GM18951 (cell line): Measurements from ENCODE around the gene RPS10.

ENCODE experiments used
- POLR2A ChIP-seq: IDR thresholded peaks from 4 replicates; pipeline ENCODE4 v1.6.1; 2011; ENCODE audit warnings: mild to moderate bottlenecking; ENCODE audit not compliant: insufficient read length, insufficient read depth; ENCODE audit errors: extremely low read depth
- in situ Hi-C: fragments of 300-500 bp; cut with MboI; formaldehyde crosslinking; loops from one replicate; pipeline ENCODE4 v1.12.0; 2022; ENCODE audit warnings: low sequenced_read_pairs, mixed read lengths, inconsistent platforms; ENCODE audit not compliant: unreplicated experiment

RPS10 gene

GRCh38 chr6:34462010-34462409 lies 36.1 kb upstream of the RPS10 start:
- in situ Hi-C loops, result loop anchor here (10.0 kb wide), 1 partner anchor 143 kb away; no protein-coding TSS in a partner anchor
- no peak for TF ChIP-seq POLR2A

GRCh38 chr6:34460796-34461507 lies 35.1 kb upstream of the RPS10 start:
- in situ Hi-C loops, result loop anchor here (10.0 kb wide), 1 partner anchor 144 kb away; no protein-coding TSS in a partner anchor
- TF ChIP-seq POLR2A, result no peak

- in situ Hi-C loops, result loop anchor here (10.0 kb wide), 1 partner anchor 145 kb away; no protein-coding TSS in a partner anchor
- TF ChIP-seq POLR2A, result no peak
These were observed 34.2 kb upstream of the RPS10 start for GRCh38 chr6:34459899-34460593.

- in situ Hi-C loops, result no loop called here
These were observed 32.2 kb upstream of the RPS10 start for GRCh38 chr6:34457742-34458735.

GRCh38 chr6:34457382-34457741 lies 31.5 kb upstream of the RPS10 start:
- in situ Hi-C loops, result no loop called here
- TF ChIP-seq POLR2A, result no peak

More at GRCh38 chr6:34457742-34458735, 32.2 kb upstream of the RPS10 start:
- no peak for TF ChIP-seq POLR2A

GRCh38 chr6:34455831-34456230 lies 30.0 kb upstream of the RPS10 start:
- in situ Hi-C loops, result no loop called here

GRCh38 chr6:34451192-34451591 lies 25.3 kb upstream of the RPS10 start:
- in situ Hi-C loops, result no loop called here

More at GRCh38 chr6:34455831-34456230, 30.0 kb upstream of the RPS10 start:
- no peak for TF ChIP-seq POLR2A

GRCh38 chr6:34447910-34448309 lies 22.0 kb upstream of the RPS10 start:
- TF ChIP-seq POLR2A, result no peak
- in situ Hi-C loops, result no loop called here

More at GRCh38 chr6:34451192-34451591, 25.3 kb upstream of the RPS10 start:
- no peak for TF ChIP-seq POLR2A

- in situ Hi-C loops, result no loop called here
- TF ChIP-seq POLR2A, result no peak
These were observed 21.5 kb upstream of the RPS10 start for GRCh38 chr6:34447386-34447785.

GRCh38 chr6:34445313-34445860 lies 19.5 kb upstream of the RPS10 start:
- no peak for TF ChIP-seq POLR2A
- in situ Hi-C loops, result no loop called here

GRCh38 chr6:34441526-34441925 lies 15.7 kb upstream of the RPS10 start:
- no peak for TF ChIP-seq POLR2A
- in situ Hi-C loops, result no loop called here

- in situ Hi-C loops, result no loop called here
- no peak for TF ChIP-seq POLR2A
These were observed 13.6 kb upstream of the RPS10 start for GRCh38 chr6:34439442-34439841.

GRCh38 chr6:34438705-34439104 lies 12.8 kb upstream of the RPS10 start:
- TF ChIP-seq POLR2A, result no peak
- in situ Hi-C loops, result no loop called here

GRCh38 chr6:34437644-34437970 lies 11.7 kb upstream of the RPS10 start:
- TF ChIP-seq POLR2A, result no peak
- in situ Hi-C loops, result no loop called here
